OCI-LY1 (cell line): ENCODE measurements around the gene MR1.

ENCODE experiments used
- CTCF ChIP-seq: fragments of 200-600 bp; sonication (generic), shearing (Covaris generic); IDR thresholded peaks from 2 replicates; pipeline ENCODE4 v1.5.1; 2017; ENCODE audit warnings: mild to moderate bottlenecking, antibody characterized with exemption, low read length, moderate library complexity, mixed read lengths
- EZH2 ChIP-seq: fragments of 200-600 bp; sonication (generic), shearing (Covaris generic); IDR thresholded peaks from 2 replicates; pipeline ENCODE4 v1.8.0; 2017; ENCODE audit warnings: borderline replicate concordance, mixed run types, mild to moderate bottlenecking, antibody characterized with exemption, low read length, moderate library complexity, mixed read lengths

DNA sequence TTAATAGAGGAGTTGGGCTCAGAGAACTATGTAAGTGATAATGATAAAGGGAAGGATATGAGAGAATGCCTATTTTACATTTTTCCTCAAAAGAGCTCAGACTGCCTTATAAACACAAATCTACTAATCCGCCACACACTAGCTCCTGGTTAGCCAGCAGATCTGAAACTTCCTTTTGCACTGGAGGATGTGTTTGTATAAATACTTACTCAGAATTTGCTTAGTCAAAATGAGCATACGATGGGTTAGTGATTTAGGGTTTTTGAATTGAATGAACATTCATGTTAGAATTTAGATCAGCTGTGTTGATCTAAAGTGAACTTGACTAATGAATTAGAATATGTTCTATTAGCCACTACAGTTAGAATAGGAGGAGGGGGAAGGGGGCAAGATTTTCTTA lies 45.6 kb downstream of the MR1 start:
- TF ChIP-seq EZH2 (no peak), CTCF (no peak)
